Uterus (tissue), 2 donors: ENCODE results near the gene NOP14.

ENCODE experiments used
- POLR2A ChIP-seq, 2 donors: fragments of 450-650 bp; IDR thresholded peaks; one replicate each; pipeline ENCODE4 v1.6.1; 2016; ENCODE audit warnings: antibody characterized with exemption in 2 of 2, mild to moderate bottlenecking in 1 of 2, moderate library complexity in 1 of 2
- TF ChIP-seq, protein P1 (sequence below), 4 experiments: fragments of 200-600 bp in 2 of 4; fragments of 450-650 bp in 2 of 4; sonication (generic) in 2 of 4; IDR thresholded peaks; one replicate each; pipeline ENCODE4 v1.5.1; 2016 to 2019; ENCODE audit warnings: antibody characterized with exemption in 4 of 4, mild to moderate bottlenecking in 2 of 4, moderate library complexity in 1 of 4

DNA sequence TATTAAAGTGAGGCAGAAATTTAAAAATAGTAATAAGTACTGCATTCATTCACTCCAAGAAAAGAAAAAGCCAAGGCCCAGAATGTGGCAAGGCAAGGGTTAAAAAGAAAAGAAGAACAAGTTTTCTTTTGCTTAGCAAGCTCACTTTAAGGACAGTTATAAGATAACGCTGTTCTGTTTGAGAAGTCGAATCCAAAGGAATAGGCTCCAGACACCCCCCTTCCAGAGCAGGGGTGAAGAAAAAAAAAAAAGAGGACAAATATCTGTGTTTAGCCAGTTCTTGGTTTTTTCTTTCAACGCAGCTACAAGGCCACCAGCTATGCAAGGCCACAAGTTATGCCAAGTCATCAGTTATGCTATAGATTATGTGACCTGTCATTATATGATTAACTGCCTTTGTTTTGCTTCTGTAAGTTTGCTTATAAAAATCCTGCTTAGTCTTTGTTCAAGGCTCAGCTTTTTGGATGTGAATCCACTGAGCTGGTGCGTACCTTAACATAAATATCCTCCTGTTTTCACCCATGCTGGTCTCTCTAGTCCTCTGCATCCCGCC lies 1.6 kb upstream of the NOP14 start:
- no peak for TF ChIP-seq POLR2A (IDR thresholded peaks at IDR 0.05)
- TF ChIP-seq, protein P1, sequence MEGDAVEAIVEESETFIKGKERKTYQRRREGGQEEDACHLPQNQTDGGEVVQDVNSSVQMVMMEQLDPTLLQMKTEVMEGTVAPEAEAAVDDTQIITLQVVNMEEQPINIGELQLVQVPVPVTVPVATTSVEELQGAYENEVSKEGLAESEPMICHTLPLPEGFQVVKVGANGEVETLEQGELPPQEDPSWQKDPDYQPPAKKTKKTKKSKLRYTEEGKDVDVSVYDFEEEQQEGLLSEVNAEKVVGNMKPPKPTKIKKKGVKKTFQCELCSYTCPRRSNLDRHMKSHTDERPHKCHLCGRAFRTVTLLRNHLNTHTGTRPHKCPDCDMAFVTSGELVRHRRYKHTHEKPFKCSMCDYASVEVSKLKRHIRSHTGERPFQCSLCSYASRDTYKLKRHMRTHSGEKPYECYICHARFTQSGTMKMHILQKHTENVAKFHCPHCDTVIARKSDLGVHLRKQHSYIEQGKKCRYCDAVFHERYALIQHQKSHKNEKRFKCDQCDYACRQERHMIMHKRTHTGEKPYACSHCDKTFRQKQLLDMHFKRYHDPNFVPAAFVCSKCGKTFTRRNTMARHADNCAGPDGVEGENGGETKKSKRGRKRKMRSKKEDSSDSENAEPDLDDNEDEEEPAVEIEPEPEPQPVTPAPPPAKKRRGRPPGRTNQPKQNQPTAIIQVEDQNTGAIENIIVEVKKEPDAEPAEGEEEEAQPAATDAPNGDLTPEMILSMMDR (IDR thresholded peaks at IDR 0.05) = no peak
